ENCODE measurements around the gene ULK4.
"Not testable (repeated sequence)": the region's sequence is repeated elsewhere in the genome, so short reads cannot be mapped to it uniquely, and the experiment has no call there.

ULK4 gene

DNA sequence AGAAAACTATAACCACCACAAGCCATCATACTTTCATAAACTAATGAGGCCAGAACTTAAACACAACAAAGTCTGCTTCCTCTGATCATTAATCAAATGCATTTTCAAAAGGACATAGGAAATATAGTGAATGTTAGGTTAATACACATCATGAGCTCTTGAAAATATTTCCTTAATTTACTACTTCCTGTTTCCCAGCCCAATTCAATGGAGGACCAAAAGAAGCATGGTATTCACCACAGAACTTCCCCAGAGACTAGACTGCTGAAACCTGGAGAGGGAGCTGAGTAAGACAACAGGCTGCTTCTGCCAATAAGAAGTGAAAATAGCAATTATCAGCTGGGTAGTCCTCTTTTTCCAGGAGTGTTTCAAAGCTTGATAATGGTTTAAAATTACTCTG, 250.3 kb downstream of the ULK4 start:
- TF ChIP-seq, protein P1, sequence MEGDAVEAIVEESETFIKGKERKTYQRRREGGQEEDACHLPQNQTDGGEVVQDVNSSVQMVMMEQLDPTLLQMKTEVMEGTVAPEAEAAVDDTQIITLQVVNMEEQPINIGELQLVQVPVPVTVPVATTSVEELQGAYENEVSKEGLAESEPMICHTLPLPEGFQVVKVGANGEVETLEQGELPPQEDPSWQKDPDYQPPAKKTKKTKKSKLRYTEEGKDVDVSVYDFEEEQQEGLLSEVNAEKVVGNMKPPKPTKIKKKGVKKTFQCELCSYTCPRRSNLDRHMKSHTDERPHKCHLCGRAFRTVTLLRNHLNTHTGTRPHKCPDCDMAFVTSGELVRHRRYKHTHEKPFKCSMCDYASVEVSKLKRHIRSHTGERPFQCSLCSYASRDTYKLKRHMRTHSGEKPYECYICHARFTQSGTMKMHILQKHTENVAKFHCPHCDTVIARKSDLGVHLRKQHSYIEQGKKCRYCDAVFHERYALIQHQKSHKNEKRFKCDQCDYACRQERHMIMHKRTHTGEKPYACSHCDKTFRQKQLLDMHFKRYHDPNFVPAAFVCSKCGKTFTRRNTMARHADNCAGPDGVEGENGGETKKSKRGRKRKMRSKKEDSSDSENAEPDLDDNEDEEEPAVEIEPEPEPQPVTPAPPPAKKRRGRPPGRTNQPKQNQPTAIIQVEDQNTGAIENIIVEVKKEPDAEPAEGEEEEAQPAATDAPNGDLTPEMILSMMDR (conservative IDR thresholded peaks at IDR 0.05) = no peak
- H3K27ac ChIP-seq = no peak overlapping the region

DNA sequence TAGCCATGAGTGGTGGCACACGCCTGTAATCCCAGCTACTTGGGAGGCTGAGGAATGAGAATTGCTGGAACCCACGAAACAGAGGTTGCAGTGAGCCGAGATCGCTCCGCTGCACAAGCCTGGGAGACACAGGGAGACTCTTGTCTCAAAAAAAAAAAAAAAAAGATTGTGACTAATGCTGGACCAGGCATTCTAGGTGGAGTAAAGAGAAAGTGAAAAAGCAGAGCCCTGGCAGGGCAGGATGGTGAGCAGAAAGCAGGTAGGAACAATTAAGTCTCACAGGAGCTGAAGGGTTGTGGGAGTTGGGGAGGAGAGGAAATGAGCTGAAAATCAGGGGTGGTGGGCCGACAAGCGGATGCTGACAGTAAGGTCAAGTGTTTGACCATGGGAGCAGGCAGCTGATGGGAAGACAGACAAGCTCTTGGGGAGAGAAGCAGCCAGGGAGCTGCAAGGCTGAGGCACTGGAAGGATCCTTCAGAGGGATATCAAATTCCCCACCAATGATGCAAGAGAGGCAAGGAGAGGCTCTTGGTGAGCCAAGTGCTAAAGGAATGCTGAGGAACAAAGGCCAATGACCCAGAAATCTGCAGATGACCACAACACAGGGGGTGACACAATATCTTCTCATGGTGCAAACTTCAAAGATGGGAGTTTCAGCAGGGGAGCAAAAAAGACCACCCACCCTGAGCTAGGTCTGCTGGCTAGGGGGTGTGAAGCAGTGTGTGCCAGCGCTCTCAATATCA, 251.1 kb downstream of the ULK4 start:
- H3K27ac ChIP-seq = no peak overlapping the region
- TF ChIP-seq, protein P1 (conservative IDR thresholded peaks at IDR 0.05) = no peak

DNA sequence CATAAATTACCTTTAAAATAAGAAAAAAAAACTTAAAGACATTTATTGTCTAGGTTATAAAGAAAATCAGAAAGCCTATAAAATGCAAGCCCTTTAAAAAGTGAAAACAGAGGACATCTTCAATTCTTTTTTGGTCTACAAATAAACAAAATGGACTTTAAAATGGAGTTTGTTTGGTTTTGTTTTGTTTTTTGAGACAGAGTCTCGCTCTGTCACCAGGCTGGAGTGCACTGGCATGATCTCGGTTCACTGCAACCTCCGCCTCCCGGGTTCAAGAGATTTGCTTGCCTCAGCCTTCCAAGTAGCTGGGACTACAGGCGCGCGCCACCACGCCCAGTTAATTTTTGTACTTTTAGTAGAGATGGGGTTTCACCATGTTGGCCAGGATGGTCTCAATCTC, 252.7 kb downstream of the ULK4 start:
- not testable (repeated sequence) for H3K27ac ChIP-seq

DNA sequence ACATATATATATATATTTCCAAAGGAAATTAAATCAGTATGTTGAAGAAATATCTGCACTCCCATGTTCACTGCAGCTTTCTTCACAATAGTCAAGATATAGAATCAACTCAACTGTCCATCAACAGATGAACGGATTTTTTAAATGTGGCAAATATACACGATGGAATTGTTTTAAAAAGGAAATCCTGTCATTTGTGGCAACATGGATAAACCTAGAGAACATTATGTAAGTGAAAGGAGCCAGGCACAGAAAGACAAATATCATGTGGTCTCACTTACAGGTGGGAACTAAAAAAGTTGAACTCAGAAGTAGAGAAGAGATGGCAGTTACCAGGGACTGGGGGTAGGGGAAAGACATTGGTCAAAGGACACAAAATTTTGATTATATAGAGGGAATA, 253.7 kb downstream of the ULK4 start:
- TF ChIP-seq, protein P1 (conservative IDR thresholded peaks at IDR 0.05) = no peak
- no peak overlapping the region for H3K27ac ChIP-seq

DNA sequence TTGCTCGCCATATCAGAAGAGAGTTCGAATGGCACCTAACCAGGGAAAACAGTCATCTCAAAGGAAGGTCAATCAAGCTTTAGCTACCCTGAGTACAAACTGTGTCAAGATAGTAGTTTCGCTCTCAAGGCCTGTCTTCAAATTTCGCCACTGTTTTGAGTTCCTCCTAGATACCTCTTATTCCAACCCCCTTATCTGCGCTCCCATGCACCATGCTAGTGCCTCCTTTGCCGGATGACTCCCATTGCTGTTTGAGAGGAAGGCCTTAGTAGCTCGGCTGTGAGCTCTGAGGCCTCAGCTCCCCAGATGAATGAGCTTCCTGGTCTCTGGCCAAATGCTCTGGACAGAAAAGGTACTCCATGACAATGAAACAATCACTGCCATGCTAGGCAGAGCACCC, 256.0 kb downstream of the ULK4 start:
- no peak overlapping the region for H3K27ac ChIP-seq
- TF ChIP-seq, protein P1 (conservative IDR thresholded peaks at IDR 0.05) = no peak

DNA sequence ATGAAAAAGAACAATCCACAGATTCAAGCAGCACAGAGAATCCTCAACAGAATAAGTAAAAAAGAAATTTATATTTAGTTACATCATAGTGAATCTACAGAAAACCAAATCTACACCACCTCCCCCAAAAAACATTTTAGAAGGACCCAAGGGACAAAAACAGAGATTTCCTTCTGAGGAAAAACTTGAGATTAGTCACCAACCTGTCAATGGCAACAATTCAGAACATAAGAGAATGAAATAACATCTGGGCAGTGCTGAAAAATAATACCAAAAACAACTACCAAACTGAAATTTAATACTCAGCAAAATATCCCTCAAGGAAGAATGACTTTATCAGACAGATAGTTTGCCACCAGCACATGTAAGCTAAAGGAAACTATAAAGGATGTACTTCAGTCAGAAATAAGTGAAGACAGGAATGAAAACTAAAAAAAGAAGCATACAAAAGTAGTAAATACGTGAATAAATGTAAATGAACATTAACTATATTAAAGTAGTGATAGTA, 260.7 kb downstream of the ULK4 start:
- TF ChIP-seq, protein P1 (conservative IDR thresholded peaks at IDR 0.05) = no peak
- no peak overlapping the region for H3K27ac ChIP-seq

DNA sequence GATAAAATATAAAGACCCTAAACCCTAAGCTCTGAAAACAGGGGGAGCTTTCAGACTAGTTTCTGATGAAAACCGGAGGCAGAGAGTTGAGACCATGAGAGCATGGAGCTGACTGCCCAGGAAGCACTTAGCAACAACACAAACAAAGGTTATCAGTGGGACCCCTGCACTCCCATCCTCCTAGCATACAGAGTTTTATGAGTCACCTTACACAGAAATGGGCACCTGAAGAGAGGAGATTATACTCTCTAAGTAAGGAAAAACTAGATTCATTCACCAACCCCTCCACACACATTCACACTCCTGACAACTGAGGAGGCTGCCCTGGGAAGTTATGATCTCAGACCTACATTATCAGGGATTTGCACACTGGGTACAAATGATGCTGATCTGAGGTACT, 261.7 kb downstream of the ULK4 start:
- TF ChIP-seq, protein P1 (conservative IDR thresholded peaks at IDR 0.05) = no peak
- H3K27ac ChIP-seq = no peak overlapping the region

DNA sequence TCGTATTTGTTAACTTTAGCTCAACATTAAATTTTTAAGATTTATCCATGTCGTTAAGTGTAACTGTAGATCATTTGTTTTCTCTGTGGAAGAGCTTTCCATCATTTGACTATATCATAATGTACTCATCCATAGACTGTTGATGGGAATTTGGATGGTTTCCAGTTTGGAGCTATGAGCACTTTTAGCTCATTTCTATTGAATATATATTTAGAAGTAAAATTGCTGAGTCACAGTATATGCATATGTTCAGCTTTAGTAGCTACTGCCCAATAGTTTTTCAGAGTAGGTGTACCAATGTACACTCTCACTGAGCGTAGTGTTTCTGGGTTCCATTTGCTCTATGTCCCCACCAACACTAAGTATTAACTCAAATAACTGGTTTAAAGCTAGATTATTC, 263.0 kb downstream of the ULK4 start:
- no peak overlapping the region for H3K27ac ChIP-seq
- TF ChIP-seq, protein P1 (conservative IDR thresholded peaks at IDR 0.05) = no peak

All from VCaP (cell line).